Hepatocyte (in vitro differentiated cells): ENCODE results near the gene NID1. TPM values are rescaled to one million over a fixed set of nuclear protein-coding genes. Genes with fewer than 3 reads are reported as not detected.

Experiments used
- DNase-seq: peaks from one replicate; pipeline ENCODE4 v3.0.0-alpha.2; 2016; ENCODE audit warnings: low spot score
- H2AFZ ChIP-seq: fragments of 200-600 bp; sonication (generic); 2 replicates; pipeline ENCODE4 v1.6.0; 2016; ENCODE audit warnings: antibody characterized with exemption, mild to moderate bottlenecking
- H3K27ac ChIP-seq: fragments of 200-600 bp; sonication (generic); 2 replicates; pipeline ENCODE4 v1.5.1; 2016; ENCODE audit warnings: mild to moderate bottlenecking
- H3K27me3 ChIP-seq: fragments of 200-600 bp; sonication (generic); 2 replicates; pipeline ENCODE4 v1.6.1; 2016
- H3K36me3 ChIP-seq: fragments of 200-600 bp; sonication (generic); replicated peaks from 2 replicates; pipeline ENCODE4 v1.5.1; 2016; ENCODE audit warnings: low read depth; ENCODE audit not compliant: insufficient read depth
- H3K4me1 ChIP-seq: fragments of 200-600 bp; sonication (generic); 2 replicates; pipeline ENCODE4 v1.5.1; 2016; ENCODE audit warnings: mild to moderate bottlenecking, moderate library complexity; ENCODE audit not compliant: insufficient read depth
- H3K4me2 ChIP-seq: fragments of 200-600 bp; sonication (generic); 2 replicates; pipeline ENCODE4 v1.6.0; 2016
- H3K4me3 ChIP-seq: fragments of 200-600 bp; sonication (generic); 2 replicates; pipeline ENCODE4 v1.5.1; 2016; ENCODE audit warnings: mild to moderate bottlenecking
- H3K79me2 ChIP-seq: fragments of 200-600 bp; sonication (generic); 2 replicates; pipeline ENCODE4 v1.6.0; 2017; ENCODE audit warnings: mild to moderate bottlenecking
- H3K9me2 ChIP-seq: fragments of 200-600 bp; sonication (generic); replicated peaks from 2 replicates; pipeline ENCODE4 v1.6.0; 2017; ENCODE audit warnings: mild to moderate bottlenecking; ENCODE audit not compliant: insufficient read depth
- H3K9me3 ChIP-seq: fragments of 200-600 bp; sonication (generic); 2 replicates; pipeline ENCODE4 v1.5.1; 2016; ENCODE audit warnings: low read depth, mild to moderate bottlenecking
- H4K20me1 ChIP-seq: fragments of 200-600 bp; sonication (generic); 2 replicates; pipeline ENCODE4 v1.6.0; 2016; ENCODE audit warnings: mild to moderate bottlenecking; ENCODE audit not compliant: insufficient read depth, poor library complexity, severe bottlenecking
- EZH2 ChIP-seq: fragments of 200-600 bp; sonication (generic); IDR thresholded peaks from 2 replicates; pipeline ENCODE4 v1.6.1; 2016; ENCODE audit warnings: antibody characterized with exemption, mild to moderate bottlenecking, borderline replicate concordance
- EZH2phosphoT487 ChIP-seq: fragments of 200-600 bp; sonication (generic); IDR thresholded peaks from one replicate; pipeline ENCODE4 v1.6.1; 2018; ENCODE audit warnings: antibody characterized with exemption, mild to moderate bottlenecking, low read depth, moderate library complexity; ENCODE audit not compliant: unreplicated experiment, severe bottlenecking
- WGBS: methylation state at CpG from one replicate; pipeline ENCODE4 v1.1.6; 2016; ENCODE audit warnings: low lambda C conversion rate; ENCODE audit errors: missing lambda C conversion rate; 5-methylcytosine and 5-hydroxymethylcytosine counted together
- polyA plus RNA-seq: library from polyadenylated mRNA; unstranded; fragments of >200 nt; fragmentation: Nextera tagmentation; extraction: Ambion mirVana; gene quantifications from 2 replicates; pipeline ENCODE4 v1.2.1, GENCODE V29; 2016
- total RNA-seq: library from RNA; depleted of rRNA; stranded (reverse); fragments of >200 nt; gene quantifications from 2 replicates; pipeline ENCODE4 v1.2.3, GENCODE V29; 2014
- TF ChIP-seq, protein P1 (sequence below): fragments of 200-600 bp; sonication (generic); IDR thresholded peaks from 2 replicates; pipeline ENCODE4 v1.5.1; 2016; ENCODE audit warnings: antibody characterized with exemption, mild to moderate bottlenecking; ENCODE audit not compliant: poor library complexity

Gene NID1
- total and polyA plus RNA-seq, 2 experiments from 2014 or later: 53.8 to 72.8 TPM

DNA sequence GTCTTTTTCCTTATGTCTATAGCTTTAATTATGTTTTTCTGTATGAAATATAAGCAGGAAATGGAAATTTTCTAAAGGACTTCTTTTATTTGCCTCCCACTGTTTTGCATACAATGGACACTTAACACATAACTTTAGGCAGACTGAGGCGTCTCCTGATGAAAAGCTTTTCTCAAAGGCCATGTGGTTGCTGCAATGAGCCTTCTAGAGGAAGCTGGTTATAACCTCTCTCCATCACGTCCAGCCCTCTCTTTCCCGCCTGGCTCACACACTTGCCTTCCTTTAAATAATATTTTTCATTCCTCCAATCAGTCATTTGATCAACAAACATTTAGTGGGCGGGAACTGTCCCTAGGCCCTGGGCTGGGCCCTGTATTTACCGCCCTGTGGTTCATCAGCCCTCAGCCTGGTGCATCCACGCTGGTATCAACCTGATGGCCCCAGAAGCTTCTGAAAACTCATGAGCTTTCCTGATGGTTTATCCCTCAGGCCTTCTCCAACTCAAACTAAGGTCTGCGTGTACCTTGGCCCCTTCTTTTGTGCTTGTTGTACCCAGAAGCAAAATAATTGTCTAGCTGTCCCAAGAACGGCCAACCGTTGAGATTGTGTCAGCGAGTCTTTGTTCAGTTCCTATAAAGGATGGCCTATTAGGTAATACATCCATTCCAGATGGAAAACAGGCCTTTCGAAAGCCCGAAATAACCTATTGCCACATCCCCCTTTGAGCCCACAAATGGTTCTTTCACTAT lies 122.8 kb downstream of the NID1 start:
- Histone ChIP-seq H3K79me2 (no peaks in the 10 kb centered on the region), H3K4me3 (no peak overlapping the region), H2AFZ (no peak overlapping the region), H4K20me1 (no peaks in the 10 kb centered on the region), H3K27me3 (no peaks in the 10 kb centered on the region), H3K36me3 (no peaks in the 10 kb centered on the region), H3K4me1 (no peaks in the 10 kb centered on the region), H3K27ac (no peak overlapping the region), H3K9me3 (no peaks in the 10 kb centered on the region), H3K4me2 (no peak overlapping the region), H3K9me2 (no peaks in the 10 kb centered on the region)
- WGBS: 92% methylated on average over 12 of the region's 12 CpGs
- DNase-seq: no peak
- TF ChIP-seq EZH2 (no peak), EZH2phosphoT487 (no peak)
- TF ChIP-seq, protein P1, sequence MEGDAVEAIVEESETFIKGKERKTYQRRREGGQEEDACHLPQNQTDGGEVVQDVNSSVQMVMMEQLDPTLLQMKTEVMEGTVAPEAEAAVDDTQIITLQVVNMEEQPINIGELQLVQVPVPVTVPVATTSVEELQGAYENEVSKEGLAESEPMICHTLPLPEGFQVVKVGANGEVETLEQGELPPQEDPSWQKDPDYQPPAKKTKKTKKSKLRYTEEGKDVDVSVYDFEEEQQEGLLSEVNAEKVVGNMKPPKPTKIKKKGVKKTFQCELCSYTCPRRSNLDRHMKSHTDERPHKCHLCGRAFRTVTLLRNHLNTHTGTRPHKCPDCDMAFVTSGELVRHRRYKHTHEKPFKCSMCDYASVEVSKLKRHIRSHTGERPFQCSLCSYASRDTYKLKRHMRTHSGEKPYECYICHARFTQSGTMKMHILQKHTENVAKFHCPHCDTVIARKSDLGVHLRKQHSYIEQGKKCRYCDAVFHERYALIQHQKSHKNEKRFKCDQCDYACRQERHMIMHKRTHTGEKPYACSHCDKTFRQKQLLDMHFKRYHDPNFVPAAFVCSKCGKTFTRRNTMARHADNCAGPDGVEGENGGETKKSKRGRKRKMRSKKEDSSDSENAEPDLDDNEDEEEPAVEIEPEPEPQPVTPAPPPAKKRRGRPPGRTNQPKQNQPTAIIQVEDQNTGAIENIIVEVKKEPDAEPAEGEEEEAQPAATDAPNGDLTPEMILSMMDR: no peak

DNA sequence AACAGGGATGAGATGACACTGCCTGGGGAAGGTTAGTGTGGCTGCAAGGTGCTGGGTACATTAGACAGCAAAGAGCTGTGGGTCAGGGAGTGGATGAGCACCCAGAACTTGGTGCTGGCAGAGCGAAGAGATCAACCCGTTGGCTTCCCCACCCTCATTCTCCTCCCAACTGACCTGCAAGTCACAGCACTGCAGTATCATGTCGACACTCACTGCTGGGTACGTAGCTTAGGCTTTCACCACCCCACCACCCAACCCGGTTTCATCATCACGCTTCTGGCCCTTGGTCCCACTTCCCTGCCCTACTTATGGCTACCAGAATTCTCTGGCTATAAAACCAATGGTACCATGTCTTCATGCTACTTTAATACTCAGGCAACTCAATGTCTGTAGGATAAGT lies 124.6 kb downstream of the NID1 start:
- no peak overlapping the region for H3K4me2 ChIP-seq
- H3K27me3 ChIP-seq: no peaks in the 10 kb centered on the region
- no peak for TF ChIP-seq EZH2phosphoT487
- no peak for TF ChIP-seq EZH2
- H3K4me3 ChIP-seq: no peak overlapping the region
- H3K36me3 ChIP-seq: no peaks in the 10 kb centered on the region
- H3K79me2 ChIP-seq: no peaks in the 10 kb centered on the region
- DNase-seq: no peak
- no peaks in the 10 kb centered on the region for H3K4me1 ChIP-seq
- no peaks in the 10 kb centered on the region for H4K20me1 ChIP-seq
- 98% methylated on average over 6 of the region's 6 CpGs for WGBS
- no peaks in the 10 kb centered on the region for H3K9me3 ChIP-seq
- no peak overlapping the region for H2AFZ ChIP-seq
- no peak overlapping the region for H3K27ac ChIP-seq
- no peaks in the 10 kb centered on the region for H3K9me2 ChIP-seq

DNA sequence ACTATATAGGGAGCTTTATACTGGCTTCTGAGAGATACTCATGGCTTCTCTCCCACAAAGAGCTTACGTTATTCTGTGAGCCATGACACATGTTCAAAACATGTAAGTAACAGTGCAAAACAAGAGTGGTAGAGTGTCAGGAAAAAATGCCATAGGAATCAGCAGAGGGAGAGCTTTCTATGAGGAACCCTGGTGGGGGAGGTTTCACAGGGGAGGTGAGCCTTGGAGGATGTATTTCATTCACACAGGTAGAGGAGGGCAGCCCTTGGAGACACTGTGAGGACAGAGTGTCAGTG lies 125.5 kb downstream of the NID1 start:
- TF ChIP-seq, protein P1: no peak
- no peak for TF ChIP-seq EZH2phosphoT487
- no peak for DNase-seq
- 50% methylated on average over 1 of the region's 1 CpG for WGBS
- Histone ChIP-seq H4K20me1 (no peaks in the 10 kb centered on the region), H3K36me3 (no peaks in the 10 kb centered on the region), H3K4me3 (no peak overlapping the region), H3K4me1 (no peaks in the 10 kb centered on the region), H3K79me2 (no peaks in the 10 kb centered on the region), H3K9me3 (no peaks in the 10 kb centered on the region), H3K27ac (no peak overlapping the region), H2AFZ (no peak overlapping the region), H3K4me2 (no peak overlapping the region), H3K27me3 (no peaks in the 10 kb centered on the region), H3K9me2 (no peaks in the 10 kb centered on the region)

DNA sequence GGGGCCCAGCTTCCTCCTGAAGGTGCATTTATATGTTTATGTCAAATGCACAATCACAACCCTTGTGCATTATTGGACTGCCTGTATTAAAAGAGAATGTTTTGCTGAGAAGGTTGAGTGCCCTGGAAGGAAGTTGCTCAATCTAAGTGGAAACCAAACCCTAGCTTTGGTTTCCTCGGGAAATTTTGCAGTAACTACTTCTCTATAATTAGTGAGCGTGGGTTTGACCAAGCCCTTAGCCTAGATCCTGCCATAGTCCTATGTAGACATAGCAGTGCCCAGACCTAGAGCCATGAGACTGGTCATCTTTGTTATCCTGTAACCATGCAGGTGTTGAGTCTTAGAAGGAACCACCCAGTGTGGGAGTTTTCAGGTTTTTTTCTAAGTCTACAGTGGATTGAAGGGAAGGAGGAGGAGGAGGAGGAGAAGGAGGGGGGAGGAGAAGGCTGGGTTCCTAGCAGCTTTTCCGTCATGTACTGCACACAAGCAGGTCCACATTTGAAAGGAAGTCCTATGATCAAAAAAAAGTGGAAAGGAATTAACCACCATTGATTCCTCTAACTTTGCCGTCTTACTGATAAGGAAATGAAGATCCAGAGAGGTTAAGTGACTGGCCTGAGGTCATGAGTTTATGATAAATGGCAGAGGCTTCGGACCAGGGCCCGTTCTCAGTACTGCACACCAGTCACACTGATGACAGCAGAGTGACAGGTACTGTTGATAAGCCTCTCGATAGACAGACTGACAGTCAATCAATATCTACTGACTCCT lies 126.0 kb downstream of the NID1 start:
- DNase-seq: no peak
- Histone ChIP-seq H3K4me2 (no peak overlapping the region), H3K4me3 (no peak overlapping the region), H3K9me2 (no peaks in the 10 kb centered on the region), H3K36me3 (no peaks in the 10 kb centered on the region), H3K27ac (no peak overlapping the region), H3K79me2 (no peaks in the 10 kb centered on the region), H3K27me3 (no peaks in the 10 kb centered on the region), H2AFZ (no peak overlapping the region), H3K4me1 (no peaks in the 10 kb centered on the region), H3K9me3 (no peaks in the 10 kb centered on the region), H4K20me1 (no peaks in the 10 kb centered on the region)
- TF ChIP-seq EZH2phosphoT487 (no peak), EZH2 (no peak)
- TF ChIP-seq, protein P1: no peak
- WGBS: 54% methylated on average over 7 of the region's 7 CpGs
